ENCODE data around the gene ZP2.
A peak's percentile ranks its signal among the peaks of the same experiment; 100 is the strongest.
"Not testable (repeated sequence)": the region's sequence is repeated elsewhere in the genome, so short reads cannot be mapped to it uniquely, and the experiment has no call there.

The ZP2 gene

DNA sequence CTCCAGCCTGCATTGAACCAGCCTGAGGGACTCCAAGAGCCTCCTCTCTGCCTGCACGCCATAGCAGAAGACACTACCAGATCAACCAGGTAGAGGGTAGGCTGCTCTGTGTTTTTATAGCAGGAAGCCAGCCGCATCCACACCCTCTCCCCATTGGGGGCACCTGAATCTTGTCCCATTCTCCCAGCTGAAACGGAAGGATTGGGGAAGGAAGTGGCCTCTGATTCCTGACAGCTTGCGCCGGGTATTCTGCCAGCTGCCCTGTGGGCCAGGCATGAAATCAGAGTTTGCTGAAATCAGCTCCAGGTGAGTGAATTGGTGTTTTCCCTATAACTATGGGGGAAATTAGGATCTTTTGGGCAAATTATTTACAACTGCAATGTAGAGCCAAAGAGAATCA, at the start of gene ZP2:
Gene ZP2, minus strand, starts transcription at position 89 of the 400 bp plus-strand sequence. Its CDS starts 27 bp downstream, at position 62.
- DNase-seq (ENCODE audit: low spot score) = no peak

- DNase-seq (ENCODE audit: low spot score) = no peak
Measured at GRCh38 chr16:21257284-21257683, 45.9 kb upstream of the ZP2 start.

GRCh38 chr16:21256636-21257035, 45.3 kb upstream of the ZP2 start:
- DNase-seq (ENCODE audit: low spot score) = no peak

- DNase-seq (ENCODE audit: low spot score) = no peak
Measured at GRCh38 chr16:21253470-21253869, 42.1 kb upstream of the ZP2 start.

- no peak for DNase-seq (ENCODE audit: low spot score)
Measured at GRCh38 chr16:21250072-21250923, 38.9 kb upstream of the ZP2 start.

DNA sequence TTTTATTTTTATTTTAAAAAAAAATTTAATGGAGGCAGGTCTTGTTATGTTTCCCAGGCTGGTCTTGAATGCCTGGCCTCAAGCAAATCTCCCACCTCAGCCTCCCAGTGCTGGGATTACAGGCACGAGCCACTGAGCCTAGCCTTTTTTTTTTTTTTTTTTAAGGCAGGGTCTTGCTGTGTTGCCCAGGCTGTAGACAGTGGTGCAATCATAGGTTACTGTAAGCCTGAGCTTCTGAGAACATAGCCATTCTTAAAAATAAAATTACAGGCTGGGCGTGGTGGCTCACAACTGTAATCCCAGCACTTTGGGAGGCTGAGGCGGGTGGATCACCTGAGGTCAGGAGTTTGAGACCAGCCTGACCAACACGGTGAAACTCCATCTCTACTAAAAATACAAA, 36.8 kb upstream of the ZP2 start:
- not testable (repeated sequence) for DNase-seq (ENCODE audit: low spot score)

DNA sequence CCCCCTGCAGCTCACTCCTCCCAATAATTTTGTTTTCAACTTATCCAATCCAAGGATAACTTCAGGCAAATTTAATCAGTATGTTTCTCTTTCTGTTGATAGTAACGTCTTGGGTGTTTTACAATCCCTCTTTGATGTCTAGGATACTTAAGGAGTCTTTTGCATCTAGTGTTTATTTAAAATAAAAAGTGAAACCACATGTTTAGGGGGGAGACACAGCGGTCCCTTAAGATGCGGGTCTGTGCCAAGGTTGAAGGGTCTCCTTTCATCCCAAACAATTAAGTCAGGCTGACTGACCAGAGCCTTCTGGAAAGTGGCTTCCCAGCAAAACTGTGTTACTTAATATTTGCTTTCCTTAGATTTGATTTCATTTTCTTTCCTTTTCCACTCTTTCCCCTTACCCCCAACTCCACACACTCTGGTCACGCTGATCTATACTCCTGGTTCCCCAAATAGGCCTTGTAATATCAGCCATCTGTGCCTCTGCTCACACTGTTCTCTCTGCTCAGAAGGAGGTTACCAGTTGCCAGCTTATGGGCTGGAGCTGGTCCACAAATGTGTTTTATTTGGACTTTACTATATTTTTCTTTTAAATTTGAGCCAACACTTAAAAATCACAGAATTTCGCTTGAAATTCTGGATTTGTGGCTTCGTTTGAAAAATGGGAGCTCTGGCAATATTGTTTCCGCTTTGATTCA, 33.3 kb upstream of the ZP2 start:
- DNase-seq (ENCODE audit: low spot score) = no peak

DNA sequence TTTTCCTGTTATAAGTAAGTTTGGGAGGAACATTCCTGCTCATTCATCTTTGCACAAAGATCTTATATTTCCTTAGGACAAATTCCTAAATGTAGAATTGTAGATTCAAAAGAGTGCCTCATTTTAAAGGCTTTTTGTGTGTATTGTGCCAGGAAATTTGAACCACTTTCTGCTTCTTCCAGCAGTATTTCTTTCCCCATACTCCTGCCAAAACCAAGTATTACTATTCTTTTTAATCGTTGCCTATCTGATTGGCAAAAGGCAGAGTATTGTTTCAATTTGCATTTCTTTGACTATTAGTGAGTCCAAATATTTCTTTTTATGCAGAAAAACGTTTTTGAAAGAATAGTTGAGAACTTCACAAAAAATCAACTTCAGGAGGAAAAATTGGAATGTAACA, 31.4 kb upstream of the ZP2 start:
- no peak for DNase-seq (ENCODE audit: low spot score)

DNA sequence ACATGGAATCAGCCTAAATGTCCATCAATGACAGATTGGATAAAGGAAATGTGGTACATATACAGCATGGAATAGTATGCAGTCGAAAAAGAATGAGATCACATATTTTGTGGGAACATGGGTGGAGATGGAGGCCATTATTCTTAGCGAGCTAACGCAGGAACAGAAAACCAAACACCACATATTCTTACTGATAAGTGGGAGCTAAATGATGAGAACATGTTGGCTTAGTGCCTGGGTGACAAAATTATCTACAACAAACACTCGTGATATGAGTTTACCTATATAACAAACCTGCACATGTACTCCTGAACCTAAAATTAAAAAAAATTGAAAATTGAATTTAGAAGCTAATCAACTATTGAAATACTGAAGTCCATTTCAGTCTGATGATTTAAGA, 28.3 kb upstream of the ZP2 start:
- no peak for DNase-seq (ENCODE audit: low spot score)

DNA sequence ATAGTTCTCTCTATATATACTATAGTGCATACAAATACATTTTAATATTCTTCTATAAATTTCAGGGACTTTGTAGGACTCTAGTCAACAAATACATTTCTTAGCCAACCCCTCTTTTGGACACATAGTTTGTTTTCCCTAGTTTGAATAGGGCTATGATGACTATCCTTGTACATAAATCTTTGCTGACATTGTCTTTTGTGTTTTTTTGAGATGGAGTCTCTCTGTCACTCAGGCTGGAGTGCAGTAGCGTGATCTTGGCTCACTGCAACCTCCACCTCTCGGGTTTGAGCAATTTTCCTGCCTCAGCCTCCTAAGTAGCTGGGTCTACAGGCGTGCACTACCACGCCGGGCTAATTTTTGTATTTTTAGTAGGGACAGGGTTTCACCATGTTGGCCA, 25.5 kb upstream of the ZP2 start:
- DNase-seq (ENCODE audit: low spot score) = no peak

GRCh38 chr16:21235199-21235585, 23.8 kb upstream of the ZP2 start:
- no peak for DNase-seq (ENCODE audit: low spot score)

- DNase-seq (ENCODE audit: low spot score) = no peak
Measured at GRCh38 chr16:21233521-21234150, 22.3 kb upstream of the ZP2 start, which contains the start of gene ANKS4B. Gene ANKS4B, plus strand, starts transcription at chr16:21233699. Its CDS starts 39 bp downstream, at chr16:21233738.

- DNase-seq (ENCODE audit: low spot score) = no peak
Measured at GRCh38 chr16:21233045-21233520, 21.7 kb upstream of the ZP2 start.

- DNase-seq (ENCODE audit: low spot score) = no peak
Measured at GRCh38 chr16:21228361-21228872, 17.0 kb upstream of the ZP2 start.

DNA sequence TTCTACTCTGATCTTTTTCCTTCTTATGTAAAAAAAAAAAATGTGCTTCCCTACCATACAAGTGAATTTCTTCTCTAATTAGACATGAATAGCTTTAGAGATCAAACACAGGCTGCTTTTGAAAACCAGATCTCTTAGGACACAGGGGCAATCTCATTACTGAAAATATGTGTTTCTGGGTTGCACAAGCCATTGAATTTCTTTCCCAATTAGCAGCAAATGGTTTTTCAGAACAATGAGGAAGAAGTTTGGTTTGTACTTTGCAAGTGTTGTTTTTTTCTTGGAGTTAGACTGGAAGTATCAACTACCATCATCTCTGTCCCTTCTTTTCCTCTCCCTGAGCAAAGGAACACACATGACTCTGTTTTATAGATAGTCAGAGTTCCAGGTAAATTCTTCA, 16.5 kb upstream of the ZP2 start:
- no peak for DNase-seq (ENCODE audit: low spot score)

GRCh38 chr16:21226749-21227148, 15.4 kb upstream of the ZP2 start:
- DNase-seq (ENCODE audit: low spot score) = peak; percentile 63

DNA sequence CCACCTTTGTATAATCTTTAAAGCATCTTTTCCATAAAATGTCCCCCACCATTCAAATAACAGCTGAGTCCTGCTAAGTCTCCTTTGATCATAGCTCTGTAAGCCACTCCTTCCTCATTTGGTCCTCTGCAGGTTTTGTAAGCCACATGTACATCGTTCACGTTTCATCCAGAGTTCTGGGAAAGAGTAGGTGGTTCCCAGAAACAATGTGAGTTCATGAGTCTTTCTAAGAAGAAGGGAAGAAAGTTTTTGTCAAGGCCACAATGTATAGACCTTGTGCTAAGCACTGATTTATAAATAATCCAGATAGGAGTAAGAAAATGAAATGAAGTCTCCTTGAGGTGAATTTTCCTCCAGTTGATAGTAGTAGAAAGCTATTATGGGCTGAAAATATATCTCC, 13.4 kb upstream of the ZP2 start:
- no peak for DNase-seq (ENCODE audit: low spot score)

GRCh38 chr16:21223787-21224186, 12.4 kb upstream of the ZP2 start:
- DNase-seq (ENCODE audit: low spot score) = no peak

DNA sequence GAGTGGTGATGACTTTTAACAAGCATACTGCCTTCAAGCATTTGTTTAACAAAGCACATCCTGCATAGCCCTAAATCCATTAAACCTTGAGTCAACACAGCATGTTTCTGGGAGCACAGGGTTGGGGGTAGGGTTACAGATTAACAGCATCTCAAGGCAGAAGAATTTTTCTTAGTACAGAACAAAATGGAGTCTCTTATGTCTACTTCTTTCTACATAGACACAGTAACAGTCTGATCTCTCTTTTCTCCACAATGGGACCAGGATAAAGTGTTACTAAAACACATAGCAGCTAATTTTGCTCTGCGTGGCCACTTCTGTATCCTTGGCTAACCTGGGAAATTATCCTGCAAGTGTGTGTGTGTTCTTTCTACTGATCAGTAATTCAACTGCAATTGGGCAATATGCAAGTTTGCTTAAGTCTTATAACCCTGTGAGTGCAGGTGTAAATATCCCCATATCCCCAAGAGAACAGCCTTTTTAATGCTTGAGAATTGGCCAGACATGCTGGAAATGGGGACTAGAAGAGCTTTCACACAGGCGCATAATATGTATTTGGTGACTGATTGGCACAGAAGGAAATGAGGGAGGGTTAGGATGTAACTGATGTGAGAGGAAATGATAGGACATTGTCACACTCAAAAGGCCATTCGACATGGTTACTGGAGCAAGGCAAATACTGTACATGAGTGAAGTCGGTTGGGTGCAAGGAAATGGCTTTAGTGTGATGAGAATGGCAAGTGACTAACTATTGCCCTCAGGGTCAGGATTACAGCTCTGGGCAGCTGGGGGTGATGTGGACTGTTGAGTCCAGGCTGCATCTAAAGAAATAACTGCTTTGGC, 11.3 kb upstream of the ZP2 start:
- no peak for DNase-seq (ENCODE audit: low spot score)

- DNase-seq (ENCODE audit: low spot score) = no peak
Measured at GRCh38 chr16:21219551-21219950, 8.2 kb upstream of the ZP2 start.

- DNase-seq (ENCODE audit: low spot score) = no peak
Measured at GRCh38 chr16:21218153-21218552, 6.8 kb upstream of the ZP2 start.

- DNase-seq (ENCODE audit: low spot score) = no peak
Measured at GRCh38 chr16:21217121-21217520, 5.7 kb upstream of the ZP2 start.
